ENCODE data around the gene CNPPD1. TPM values are rescaled to one million over a fixed set of nuclear protein-coding genes. Genes with fewer than 3 reads are reported as not detected.

Gene CNPPD1
- total RNA-seq, 1 donor from 2014 or later, result 38.9 TPM

GRCh38 chr2:219216535-219216915 lies 39.8 kb upstream of the CNPPD1 start:
- Mint-ChIP-seq H3K36me3 (ENCODE audit: insufficient read depth) (peaks cover 14% of the 10 kb centered on the region), H3K4me3 (ENCODE audit: low read depth) (no peak overlapping the region), H3K9me3 (ENCODE audit: low read depth) (no peaks in the 10 kb centered on the region), H3K27ac (peak overlapping the region; percentile 81), H3K27me3 (no peaks in the 10 kb centered on the region), H3K4me1 (ENCODE audit: low read depth) (peaks cover 13% of the 10 kb centered on the region)
- TF ChIP-seq CTCF (IDR thresholded peaks at IDR 0.05; ENCODE audit: unreplicated experiment), result no peak
- DNase-seq (ENCODE audit: low spot score, unreplicated experiment), result no peak

- Mint-ChIP-seq H3K27me3 (no peaks in the 10 kb centered on the region), H3K27ac (no peak overlapping the region), H3K4me1 (ENCODE audit: low read depth) (peaks cover 13% of the 10 kb centered on the region), H3K36me3 (ENCODE audit: insufficient read depth) (peaks cover 13% of the 10 kb centered on the region), H3K9me3 (ENCODE audit: low read depth) (no peaks in the 10 kb centered on the region), H3K4me3 (ENCODE audit: low read depth) (no peak overlapping the region)
- TF ChIP-seq CTCF (IDR thresholded peaks at IDR 0.05; ENCODE audit: unreplicated experiment), result no peak
- DNase-seq (ENCODE audit: low spot score, unreplicated experiment), result no peak
Observed at GRCh38 chr2:219215871-219216534, 39.3 kb upstream of the CNPPD1 start.

- Mint-ChIP-seq H3K4me3 (ENCODE audit: low read depth) (no peak overlapping the region), H3K27ac (no peak overlapping the region), H3K27me3 (no peaks in the 10 kb centered on the region), H3K36me3 (ENCODE audit: insufficient read depth) (peaks cover 13% of the 10 kb centered on the region), H3K4me1 (ENCODE audit: low read depth) (peaks cover 13% of the 10 kb centered on the region), H3K9me3 (ENCODE audit: low read depth) (no peaks in the 10 kb centered on the region)
- no peak for DNase-seq (ENCODE audit: low spot score, unreplicated experiment)
- no peak for TF ChIP-seq CTCF (IDR thresholded peaks at IDR 0.05; ENCODE audit: unreplicated experiment)
Observed at GRCh38 chr2:219214786-219215185, 38.1 kb upstream of the CNPPD1 start.

- H3K27ac Mint-ChIP-seq, result no peak overlapping the region
- no peaks in the 10 kb centered on the region for H3K9me3 Mint-ChIP-seq (ENCODE audit: low read depth)
- no peak overlapping the region for H3K4me3 Mint-ChIP-seq (ENCODE audit: low read depth)
- H3K4me1 Mint-ChIP-seq (ENCODE audit: low read depth), result peaks cover 11% of the 10 kb centered on the region
- no peak for DNase-seq (ENCODE audit: low spot score, unreplicated experiment)
- TF ChIP-seq CTCF (IDR thresholded peaks at IDR 0.05; ENCODE audit: unreplicated experiment), result no peak
- no peaks in the 10 kb centered on the region for H3K27me3 Mint-ChIP-seq
- H3K36me3 Mint-ChIP-seq (ENCODE audit: insufficient read depth), result peaks cover 14% of the 10 kb centered on the region
Observed at GRCh38 chr2:219214141-219214540, 37.4 kb upstream of the CNPPD1 start.

- H3K36me3 Mint-ChIP-seq (ENCODE audit: insufficient read depth), result peaks cover 16% of the 10 kb centered on the region
- no peak overlapping the region for H3K4me3 Mint-ChIP-seq (ENCODE audit: low read depth)
- no peak overlapping the region for H3K27ac Mint-ChIP-seq
- peaks cover 8% of the 10 kb centered on the region for H3K4me1 Mint-ChIP-seq (ENCODE audit: low read depth)
- no peak for TF ChIP-seq CTCF (IDR thresholded peaks at IDR 0.05; ENCODE audit: unreplicated experiment)
- no peak for DNase-seq (ENCODE audit: low spot score, unreplicated experiment)
- H3K27me3 Mint-ChIP-seq, result no peaks in the 10 kb centered on the region
- no peaks in the 10 kb centered on the region for H3K9me3 Mint-ChIP-seq (ENCODE audit: low read depth)
Observed at GRCh38 chr2:219213486-219214071, 36.9 kb upstream of the CNPPD1 start.
